ENCODE measurements around the gene DCDC2C. TPM values are rescaled to one million over a fixed set of nuclear protein-coding genes. Genes with fewer than 3 reads are reported as not detected.

DCDC2C gene
- total RNA-seq, 1 experiment from 2014 or later = not detected

GRCh38 chr2:3827673-3828575 lies 124.5 kb downstream of the DCDC2C start:
- peak; percentile 50 for DNase-seq (ENCODE audit: low spot score)

GRCh38 chr2:3830796-3831195 lies 127.4 kb downstream of the DCDC2C start:
- no peak for DNase-seq (ENCODE audit: low spot score)

- DNase-seq (ENCODE audit: low spot score) = no peak
These were observed 133.7 kb downstream of the DCDC2C start for GRCh38 chr2:3837086-3837485.

- no peak for DNase-seq (ENCODE audit: low spot score)
These were observed 135.0 kb downstream of the DCDC2C start for GRCh38 chr2:3838348-3838747.

GRCh38 chr2:3839476-3839875 lies 136.1 kb downstream of the DCDC2C start:
- no peak for DNase-seq (ENCODE audit: low spot score)

GRCh38 chr2:3840611-3841155 lies 137.3 kb downstream of the DCDC2C start:
- no peak for DNase-seq (ENCODE audit: low spot score)

GRCh38 chr2:3847397-3848052 lies 144.2 kb downstream of the DCDC2C start:
- no peak for DNase-seq (ENCODE audit: low spot score)

GRCh38 chr2:3848776-3849175 lies 145.4 kb downstream of the DCDC2C start:
- DNase-seq (ENCODE audit: low spot score) = no peak

- DNase-seq (ENCODE audit: low spot score) = no peak
These were observed 145.8 kb downstream of the DCDC2C start for GRCh38 chr2:3849213-3849612.

- DNase-seq (ENCODE audit: low spot score) = no peak
These were observed 154.2 kb downstream of the DCDC2C start for GRCh38 chr2:3857576-3857975.

- no peak for DNase-seq (ENCODE audit: low spot score)
These were observed 161.8 kb downstream of the DCDC2C start for GRCh38 chr2:3864943-3865865.

- DNase-seq (ENCODE audit: low spot score) = no peak
These were observed 164.1 kb downstream of the DCDC2C start for GRCh38 chr2:3867469-3867868.

- DNase-seq (ENCODE audit: low spot score) = no peak
These were observed 164.8 kb downstream of the DCDC2C start for GRCh38 chr2:3868012-3868805.

GRCh38 chr2:3870222-3870621 lies 166.8 kb downstream of the DCDC2C start:
- no peak for DNase-seq (ENCODE audit: low spot score)

- DNase-seq (ENCODE audit: low spot score) = no peak
These were observed 167.6 kb downstream of the DCDC2C start for GRCh38 chr2:3871002-3871401.

GRCh38 chr2:3872451-3872850 lies 169.1 kb downstream of the DCDC2C start:
- no peak for DNase-seq (ENCODE audit: low spot score)

- DNase-seq (ENCODE audit: low spot score) = no peak
These were observed 170.5 kb downstream of the DCDC2C start for GRCh38 chr2:3873899-3874298.

GRCh38 chr2:3876221-3876620 lies 172.8 kb downstream of the DCDC2C start:
- DNase-seq (ENCODE audit: low spot score) = no peak

GRCh38 chr2:3876685-3877084 lies 173.3 kb downstream of the DCDC2C start:
- no peak for DNase-seq (ENCODE audit: low spot score)
